Measurements from ENCODE around the gene PKD2.
A peak's percentile ranks its signal among the peaks of the same experiment; 100 is the strongest.
"Not testable (repeated sequence)": the region's sequence is repeated elsewhere in the genome, so short reads cannot be mapped to it uniquely, and the experiment has no call there.

Gene PKD2

DNA sequence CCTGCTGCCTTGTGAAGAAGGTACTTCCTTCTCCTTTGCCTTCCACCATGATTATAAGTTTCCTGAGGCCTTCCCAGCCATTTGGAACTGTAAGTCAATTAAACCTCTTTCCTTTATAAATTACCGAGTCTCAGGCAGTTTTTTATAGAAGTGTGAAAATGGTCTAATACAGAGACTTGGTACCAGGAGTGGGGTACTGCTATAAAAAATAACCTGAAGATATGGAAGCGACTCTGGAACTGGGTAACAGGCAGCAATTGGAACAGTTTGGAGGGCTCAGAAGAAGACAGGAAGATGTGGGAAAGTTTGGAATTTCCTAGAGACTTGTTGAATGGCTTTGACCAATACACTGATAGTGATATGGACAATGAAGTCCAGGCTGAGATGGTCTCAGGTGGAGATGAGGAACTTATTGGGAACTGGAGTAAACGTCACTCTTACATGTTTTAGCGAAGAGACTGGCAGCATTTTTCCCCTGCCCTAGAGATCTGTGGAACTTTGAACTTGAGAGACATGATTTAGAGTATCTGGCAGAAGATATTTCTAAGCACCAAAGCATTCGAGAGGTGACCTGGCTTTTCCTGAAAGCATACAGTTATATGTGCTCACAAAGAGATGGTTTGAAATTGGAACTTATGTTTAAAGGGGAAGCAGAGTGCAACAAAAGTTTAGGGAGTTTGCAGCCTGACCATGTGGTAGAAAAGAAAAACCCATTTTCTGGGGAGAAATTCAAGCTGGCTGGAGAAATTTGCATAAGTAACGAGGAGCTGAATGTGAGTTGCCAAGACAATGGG is 18.6 kb downstream of the PKD2 start:
- not testable (repeated sequence) for DNase-seq

DNA sequence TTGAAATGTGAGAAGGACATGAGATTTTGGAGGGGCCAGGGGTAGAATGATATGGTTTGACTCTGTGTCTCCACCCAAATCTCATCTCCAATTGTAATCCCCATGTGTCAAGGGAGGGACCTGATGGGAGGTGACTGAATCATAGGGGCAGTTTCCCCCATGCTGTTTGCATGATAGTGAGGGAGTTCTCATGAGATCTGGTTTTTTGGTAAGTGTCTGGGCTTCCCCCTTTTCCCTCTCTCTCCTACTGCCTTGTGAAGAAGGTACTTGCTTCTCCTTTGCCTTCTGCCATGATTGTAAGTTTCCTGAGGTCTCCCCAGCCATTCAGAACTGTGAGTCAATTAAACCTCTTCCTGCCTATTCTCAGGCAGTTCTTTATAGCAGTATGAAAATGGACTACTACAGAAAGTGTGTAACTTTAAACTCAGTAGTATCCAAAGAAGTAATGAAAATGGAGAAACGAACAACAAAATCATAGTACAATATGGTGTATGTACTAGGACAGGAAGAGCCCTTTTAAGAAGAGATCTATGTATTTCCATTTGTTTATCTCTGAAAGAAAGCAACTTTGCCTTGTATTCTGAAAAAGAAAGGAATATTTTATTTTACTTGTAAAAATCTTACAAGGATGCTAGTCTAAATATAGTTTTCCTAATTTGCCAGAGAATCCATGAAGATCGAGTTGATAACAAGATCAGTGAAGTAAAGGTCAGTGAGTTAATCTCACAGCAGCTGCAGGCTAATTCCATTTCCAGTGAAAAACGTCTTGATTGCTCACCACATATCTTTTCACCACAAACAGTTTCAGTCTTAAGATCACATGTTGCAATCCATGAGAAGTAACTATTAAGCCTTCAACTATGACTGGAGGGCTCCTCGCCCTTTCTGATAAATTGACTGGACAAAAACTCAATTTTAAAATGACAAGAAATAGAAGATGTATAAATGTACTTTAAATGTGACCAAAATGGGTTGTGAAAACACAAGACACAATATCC is 20.5 kb downstream of the PKD2 start:
- DNase-seq: no peak

DNA sequence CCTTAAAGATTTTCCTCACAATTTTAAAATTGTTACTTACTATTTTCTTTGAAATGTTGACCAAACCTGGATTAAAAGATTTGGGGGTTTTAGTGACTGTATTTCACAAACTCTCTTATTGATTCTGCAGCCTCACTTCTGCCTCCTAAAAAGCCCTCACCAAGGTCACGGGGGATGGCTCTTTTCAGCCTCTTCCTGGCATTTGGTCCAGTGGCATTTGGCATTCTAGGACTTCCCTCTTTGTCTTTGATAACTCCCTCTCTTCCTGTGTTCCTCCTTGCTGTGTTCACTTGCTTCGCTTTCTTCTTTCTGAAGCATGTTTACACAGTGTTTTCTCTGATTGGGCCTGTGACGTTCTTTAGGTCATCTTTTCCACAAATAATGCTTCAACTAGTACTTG is 21.5 kb downstream of the PKD2 start:
- no peak for DNase-seq

DNA sequence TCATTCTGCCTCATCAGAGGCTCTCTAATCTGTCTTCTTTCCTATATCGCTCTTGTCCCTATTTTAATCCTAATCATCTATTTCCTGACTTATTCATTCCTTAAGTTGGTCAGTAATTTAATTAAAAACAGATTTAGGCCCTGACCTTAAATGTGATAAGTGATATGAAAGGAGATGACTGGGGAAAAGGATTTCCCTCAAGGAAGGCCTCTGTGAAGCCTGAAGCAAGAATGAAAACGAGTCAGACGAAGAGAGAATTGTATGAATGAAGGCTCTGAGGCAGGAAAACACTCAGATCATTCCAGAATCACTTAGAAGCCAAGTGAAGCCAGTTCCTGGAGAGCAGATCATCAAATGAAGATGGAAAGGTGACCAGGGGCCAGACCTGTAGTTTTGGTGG is 22.1 kb downstream of the PKD2 start:
- no peak for DNase-seq

DNA sequence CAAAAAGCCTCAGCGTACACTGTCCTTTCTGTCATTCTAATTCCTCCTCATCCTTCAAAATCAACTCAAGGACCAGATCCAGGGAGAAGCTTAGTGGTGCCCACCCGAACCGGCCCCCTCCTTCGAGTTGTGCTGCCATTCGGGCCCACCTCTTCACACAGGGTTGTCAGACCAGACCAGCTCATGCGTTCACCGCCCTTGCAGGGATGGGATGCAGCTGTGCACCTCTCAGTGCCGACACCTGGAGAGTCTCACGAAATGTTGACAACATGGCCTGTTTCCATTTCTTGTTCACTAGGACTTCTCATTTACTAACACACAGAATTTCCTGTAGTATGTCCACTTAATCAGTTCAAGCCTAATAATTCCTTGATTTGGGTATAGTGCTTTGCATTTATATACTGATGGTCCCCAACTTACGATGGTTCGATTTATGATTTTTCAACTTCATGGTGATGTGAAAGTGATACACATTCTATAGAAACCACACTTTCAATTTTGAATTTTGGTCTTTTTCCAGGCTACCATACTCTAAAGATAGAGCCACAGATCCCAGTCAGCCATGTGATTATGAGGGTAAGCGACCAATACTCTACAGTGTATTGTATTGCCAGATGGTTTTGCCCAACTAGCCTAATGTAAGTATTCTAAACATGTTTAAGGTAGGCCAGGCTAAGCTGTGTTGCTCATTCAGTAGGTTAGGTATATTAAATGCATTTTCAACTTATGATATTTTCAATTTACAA is 23.3 kb downstream of the PKD2 start:
- DNase-seq: no peak

DNA sequence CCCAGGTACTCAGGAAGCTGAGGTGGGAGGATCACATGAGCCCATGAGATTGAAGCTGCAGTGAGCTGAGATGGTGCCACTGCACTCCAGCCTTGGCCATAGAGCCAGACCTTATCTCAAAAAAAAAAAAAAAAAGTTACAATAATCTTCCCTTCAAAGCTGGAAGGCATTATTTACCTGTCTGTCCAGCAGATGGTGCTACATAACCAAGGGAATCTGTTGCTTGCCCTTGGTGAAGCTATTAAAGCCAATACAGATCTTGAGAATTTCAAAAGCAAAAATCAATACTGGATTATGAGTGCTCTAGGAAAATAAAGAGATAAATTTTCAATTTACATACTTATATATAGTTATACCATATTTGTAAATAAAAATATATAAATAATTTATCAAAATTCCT is 25.9 kb downstream of the PKD2 start:
- peak in 1 of 56 donors; percentile 5 for DNase-seq

DNA sequence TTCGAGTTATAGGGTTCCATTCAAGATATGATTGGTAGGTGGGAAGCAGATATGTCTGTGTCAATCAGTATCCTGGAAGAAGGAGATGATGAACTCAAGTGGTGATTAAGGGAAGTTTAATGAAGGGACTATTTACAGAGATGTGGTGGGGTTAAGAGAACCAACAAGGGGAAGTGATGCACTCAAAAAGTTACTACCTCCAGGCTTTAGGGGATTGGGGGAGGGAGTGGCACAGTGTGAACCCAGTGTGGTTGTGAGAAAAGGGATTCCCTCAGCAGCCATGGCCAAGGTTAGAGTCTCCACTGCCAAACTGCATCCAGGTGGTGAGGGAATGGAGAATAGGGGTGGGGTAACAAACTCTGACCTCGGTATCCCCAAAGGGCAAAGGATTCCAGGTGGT is 27.9 kb downstream of the PKD2 start:
- no peak for DNase-seq

DNA sequence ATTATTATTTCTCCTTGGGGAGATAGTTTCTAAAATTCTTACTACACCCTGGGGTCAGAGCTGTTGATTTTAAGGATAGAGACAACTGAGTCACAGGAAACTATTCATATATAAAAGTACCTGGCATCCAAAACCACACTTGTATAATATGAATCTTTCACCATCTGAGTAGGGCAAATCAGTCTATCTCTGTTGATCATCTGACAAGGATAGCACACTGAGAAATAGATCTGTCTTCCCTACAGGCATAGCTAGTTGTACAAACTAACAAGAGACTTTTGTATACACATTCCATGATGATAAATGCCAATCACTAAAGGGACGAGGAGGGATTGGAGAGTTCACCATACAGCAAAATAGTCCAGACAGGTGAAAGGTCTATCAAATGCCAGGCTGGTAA is 30.0 kb downstream of the PKD2 start:
- DNase-seq: no peak

DNA sequence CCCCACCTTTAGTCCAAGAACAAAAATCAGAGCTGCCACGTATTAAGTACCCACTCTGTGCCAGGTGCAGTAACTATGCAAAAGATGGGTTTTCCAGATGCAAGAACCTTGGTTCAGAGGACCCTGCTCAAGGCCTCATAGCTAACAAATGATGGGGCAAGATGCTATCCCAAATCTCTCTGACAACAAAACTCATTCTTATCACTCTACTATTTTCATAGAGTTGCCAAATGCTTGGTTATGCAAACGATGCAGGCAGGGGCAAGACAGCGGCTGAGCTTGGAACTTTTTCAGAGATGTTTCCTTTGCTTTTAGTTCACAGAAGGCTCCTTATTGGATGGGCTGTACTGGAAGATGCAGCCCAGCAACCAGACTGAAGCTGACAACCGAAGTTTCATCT is 30.5 kb downstream of the PKD2 start:
- DNase-seq: no peak

DNA sequence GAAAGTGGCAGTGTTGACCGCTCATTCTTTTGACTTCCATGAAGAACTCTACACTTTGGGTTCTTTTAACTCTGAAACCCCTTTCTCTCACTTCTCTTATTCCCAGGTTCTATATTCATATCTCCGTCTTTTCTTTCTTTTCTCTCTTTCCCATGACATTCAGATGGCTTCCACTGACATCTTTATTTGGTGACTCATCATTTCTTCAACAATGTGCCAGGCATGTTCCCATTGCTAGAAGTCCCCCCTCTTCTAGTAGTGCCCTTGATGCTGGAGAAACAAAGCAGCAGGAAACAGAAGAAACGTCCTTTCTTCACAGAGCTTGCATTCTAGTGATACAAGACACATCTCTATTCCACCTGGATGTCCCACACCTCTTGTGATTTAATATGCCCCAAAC is 33.3 kb downstream of the PKD2 start:
- no peak for DNase-seq

DNA sequence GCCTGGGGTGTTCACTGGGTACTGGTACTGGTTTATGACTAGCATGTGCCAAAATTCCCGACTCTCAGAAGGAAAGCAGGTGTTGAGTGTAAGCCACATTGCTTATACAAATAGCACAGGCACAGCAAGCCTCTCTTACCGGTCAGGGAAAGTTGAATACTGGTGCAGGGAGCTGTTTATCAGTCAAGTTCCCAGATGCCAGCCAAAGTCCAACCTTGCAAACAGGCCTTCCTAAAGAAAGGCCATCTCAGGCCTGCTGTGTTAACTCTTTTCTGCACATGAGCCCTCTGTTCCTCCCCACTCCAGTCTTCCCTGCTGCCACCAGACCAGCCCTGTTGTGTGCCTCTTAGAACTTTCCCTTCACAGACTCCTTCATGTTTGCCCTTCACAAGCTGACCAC is 34.2 kb downstream of the PKD2 start:
- DNase-seq: no peak

DNA sequence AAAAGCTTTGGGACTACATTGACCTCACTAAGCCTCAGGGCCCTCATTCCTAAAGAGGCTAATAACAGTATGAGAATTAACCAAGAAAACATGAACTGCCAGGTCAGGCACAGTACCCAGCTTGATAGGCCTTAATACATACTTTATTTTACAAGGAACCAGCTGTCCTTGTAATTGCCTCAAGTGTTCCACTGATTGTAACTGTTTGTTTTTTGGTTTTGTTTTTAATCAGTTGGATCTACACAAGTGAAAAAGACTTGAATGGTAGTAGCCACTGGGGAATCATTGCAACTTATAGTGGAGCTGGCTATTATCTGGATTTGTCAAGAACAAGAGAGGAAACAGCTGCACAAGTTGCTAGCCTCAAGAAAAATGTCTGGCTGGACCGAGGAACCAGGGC is 35.6 kb downstream of the PKD2 start:
- DNase-seq: no peak

DNA sequence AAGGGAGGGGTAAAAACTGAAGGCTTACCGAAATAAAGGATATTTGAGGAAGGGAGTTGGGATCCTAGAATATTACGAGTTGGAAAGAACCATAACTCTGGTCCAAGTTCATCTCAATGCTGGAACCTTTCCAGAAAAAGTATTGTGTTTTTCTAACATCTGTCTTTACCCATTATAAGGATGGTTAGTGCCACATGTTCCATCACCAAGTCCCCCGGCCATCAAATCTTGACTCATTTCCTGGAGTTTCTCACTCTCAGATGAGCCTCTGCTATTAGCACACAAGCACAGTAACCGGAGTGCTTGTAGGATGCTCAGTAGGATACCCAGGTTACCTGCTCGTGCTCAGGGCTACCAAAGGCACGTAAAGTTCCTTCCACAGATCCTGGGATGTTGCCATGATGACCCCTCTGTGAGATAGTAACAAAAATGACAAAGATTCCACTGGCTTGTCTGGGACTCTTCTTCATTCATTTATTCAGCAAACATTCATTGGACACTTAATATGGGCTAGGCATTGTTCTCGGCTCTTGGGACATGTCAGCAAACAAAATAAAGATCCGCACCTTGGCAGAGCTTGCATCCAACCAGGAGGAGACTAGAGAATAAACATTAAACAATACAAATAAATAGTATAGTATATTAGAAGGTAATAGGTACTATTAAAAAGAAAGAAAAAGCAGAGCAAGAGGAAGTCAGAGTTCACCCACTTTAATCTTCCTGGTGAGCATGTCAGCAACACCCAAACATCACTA is 36.3 kb downstream of the PKD2 start:
- DNase-seq: no peak

DNA sequence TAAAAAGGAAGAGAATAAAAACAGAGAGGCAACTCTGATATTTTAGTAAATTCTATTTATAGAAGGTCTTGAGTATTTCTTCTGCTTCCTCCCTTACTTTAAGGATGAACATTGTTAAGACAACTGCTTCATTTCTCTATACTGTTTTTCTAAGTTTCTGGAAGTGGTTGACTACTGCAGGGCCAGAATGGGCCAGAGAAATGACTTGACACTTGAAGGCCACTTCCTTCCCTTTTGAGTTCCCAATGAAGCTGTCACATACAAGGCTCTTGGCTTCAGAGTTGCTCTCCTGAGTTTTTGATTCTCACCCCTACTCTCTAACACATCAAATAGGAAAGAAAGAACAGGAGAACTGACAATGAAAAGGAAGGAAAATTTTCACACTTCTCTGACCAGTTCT is 37.6 kb downstream of the PKD2 start:
- DNase-seq: no peak

DNA sequence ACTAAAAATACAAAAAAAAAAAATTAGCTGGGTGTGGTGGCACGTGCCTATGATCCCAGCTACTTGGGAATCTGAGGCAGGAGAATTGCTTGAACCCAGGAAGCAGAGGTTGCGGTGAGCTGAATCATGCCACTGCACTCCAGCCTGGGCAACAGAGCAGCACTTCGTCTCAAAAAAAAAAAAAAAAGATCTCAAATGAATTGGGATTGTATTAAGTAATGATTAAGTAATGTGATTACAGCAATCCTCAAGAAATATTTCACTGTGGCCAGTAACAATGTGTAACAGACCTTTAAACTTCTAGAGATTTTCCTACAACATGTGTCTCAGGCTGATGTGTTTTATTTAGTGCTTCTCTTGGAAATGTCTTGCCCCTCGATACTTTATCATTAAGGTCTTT is 46.8 kb downstream of the PKD2 start:
- DNase-seq: no peak

DNA sequence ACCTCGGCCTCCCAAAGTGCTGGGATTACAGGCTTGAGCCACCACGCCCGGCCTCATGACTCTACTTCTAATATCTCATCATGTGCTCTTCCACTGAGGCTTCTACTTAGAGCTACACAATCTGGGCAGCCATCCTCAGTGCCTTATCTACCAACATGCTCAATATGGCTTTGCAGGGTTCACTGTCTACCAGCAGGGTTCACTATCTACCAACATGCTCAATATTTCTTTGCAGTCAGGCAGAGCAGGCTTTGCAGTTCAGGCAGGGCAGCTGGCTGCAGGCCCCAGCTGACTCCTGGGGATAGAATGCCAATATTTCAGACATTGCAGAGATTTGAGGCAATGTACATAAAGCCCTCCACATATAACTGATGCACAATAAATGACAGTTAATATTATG is 47.5 kb downstream of the PKD2 start:
- DNase-seq: peak in 2 of 56 donors; percentile 1 to 10

DNA sequence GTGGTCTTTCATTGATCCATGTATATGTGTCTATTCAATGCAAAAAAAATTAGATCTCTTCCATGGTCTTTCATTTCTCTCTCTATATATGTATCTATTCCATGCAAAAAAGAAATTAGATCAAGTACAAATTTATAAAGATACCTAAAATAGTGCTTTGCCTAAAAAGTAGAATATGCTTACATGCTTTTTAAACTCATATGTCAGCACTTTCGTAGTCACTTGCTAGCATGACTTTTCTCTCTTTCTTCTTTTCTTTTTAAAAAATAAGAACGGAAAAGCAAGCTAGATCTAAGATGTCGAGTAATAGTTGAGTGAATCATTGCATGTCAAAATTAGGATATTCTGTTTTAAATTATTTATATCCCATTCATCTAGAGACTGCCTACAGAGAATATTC is 50.9 kb downstream of the PKD2 start:
- no peak for DNase-seq

DNA sequence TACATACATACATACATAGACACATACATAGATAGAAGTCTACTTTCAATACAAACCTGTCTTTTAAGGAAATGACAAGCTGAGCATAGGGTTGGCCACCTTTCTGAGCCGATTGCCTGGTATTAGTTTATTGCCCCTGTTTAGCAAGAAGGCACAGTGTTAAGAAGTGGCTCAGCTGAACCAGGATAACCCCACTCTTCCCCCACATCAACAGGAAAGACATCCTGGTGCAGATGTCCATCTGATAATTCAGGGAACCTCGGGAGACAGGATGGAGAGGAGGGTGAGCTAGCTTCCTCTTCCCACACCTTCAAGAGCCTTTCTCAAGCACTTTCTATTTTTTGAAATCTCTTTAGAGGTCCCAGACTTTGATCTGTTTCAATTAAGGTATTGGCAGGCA is 52.3 kb downstream of the PKD2 start:
- DNase-seq: no peak

DNA sequence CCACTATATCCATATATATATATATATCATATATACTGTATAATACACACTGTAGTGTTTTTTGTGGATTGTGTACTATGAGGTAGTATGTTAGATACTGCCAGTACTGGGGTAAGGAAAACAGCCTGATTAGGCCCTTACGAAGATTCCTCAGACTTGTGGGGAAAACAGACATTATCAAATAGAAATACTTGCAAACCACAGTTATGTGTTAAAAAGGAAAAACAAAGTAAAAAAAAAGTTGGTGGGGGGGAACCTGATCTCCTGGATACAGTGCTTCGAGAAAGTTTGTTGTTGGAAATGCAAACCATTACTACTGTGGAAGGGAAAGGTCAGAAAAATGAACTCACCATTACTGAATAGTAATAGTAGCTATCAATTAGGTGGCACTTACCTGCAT is 53.0 kb downstream of the PKD2 start:
- DNase-seq: no peak

DNA sequence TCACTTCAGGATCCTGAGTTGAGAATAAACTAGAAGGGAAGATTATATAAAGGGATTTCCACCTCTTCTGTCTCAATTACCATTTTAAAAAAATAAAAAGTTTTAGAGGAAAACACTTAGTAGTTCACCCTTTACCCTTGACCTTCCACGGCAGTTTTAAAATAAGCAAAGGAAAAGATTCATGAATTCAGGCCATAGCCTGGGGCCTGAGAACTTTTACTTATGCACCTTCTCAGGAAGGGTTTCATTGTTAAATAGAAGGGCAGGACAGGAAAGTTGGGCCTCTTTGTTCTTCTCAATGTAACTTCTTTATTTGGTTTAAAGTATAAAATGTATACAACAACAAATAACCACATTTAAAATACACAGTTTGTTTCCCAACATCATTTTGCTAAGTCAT is 54.9 kb downstream of the PKD2 start:
- DNase-seq: no peak

DNA sequence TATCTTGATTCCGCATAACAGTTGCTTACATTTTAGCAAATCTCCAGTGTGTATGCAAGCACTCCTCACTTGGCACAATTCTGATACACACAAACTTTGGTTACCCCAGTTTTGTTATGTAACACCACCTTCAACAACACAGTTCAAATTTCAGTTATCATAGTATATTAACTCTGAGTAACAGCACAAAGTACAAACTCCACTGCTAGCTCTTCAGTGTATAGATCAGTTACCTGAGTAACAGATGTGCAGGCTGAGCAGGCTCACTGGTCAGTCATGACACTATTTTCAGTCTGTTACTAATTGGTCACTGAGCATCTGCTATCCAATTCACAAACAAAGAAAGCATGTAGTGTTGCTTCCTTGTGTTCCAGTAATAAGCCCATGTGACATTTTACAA is 55.4 kb downstream of the PKD2 start:
- no peak for DNase-seq
